GM21381 (cell line): ENCODE measurements around the gene CSNK1G1.
"Not testable (repeated sequence)": the region's sequence is repeated elsewhere in the genome, so short reads cannot be mapped to it uniquely, and the experiment has no call there.

ENCODE experiments used
- ATAC-seq: cut with Tn5 transposase; IDR thresholded peaks from one replicate; pipeline ENCODE4 v1.9.1; 2021; ENCODE audit warnings: mild to moderate bottlenecking, moderate library complexity; ENCODE audit not compliant: unreplicated experiment

CSNK1G1 gene

GRCh38 chr15:64246364-64247189, 109.4 kb downstream of the CSNK1G1 start:
- ATAC-seq, result peak; percentile 87

- no peak for ATAC-seq
These were observed 110.6 kb downstream of the CSNK1G1 start for GRCh38 chr15:64245405-64245804.

GRCh38 chr15:64237677-64238076, 118.3 kb downstream of the CSNK1G1 start:
- no peak for ATAC-seq

GRCh38 chr15:64236156-64236894, 119.6 kb downstream of the CSNK1G1 start:
- no peak for ATAC-seq

- no peak for ATAC-seq
These were observed 120.4 kb downstream of the CSNK1G1 start for GRCh38 chr15:64235552-64235951.

- no peak for ATAC-seq
These were observed 122.7 kb downstream of the CSNK1G1 start for GRCh38 chr15:64233299-64233698.

- ATAC-seq, result no peak
These were observed 123.6 kb downstream of the CSNK1G1 start for GRCh38 chr15:64232400-64232799.

GRCh38 chr15:64229129-64229724, 126.7 kb downstream of the CSNK1G1 start:
- ATAC-seq, result no peak

- no peak for ATAC-seq
These were observed 130.2 kb downstream of the CSNK1G1 start for GRCh38 chr15:64225804-64226203.

GRCh38 chr15:64224511-64224910, 131.5 kb downstream of the CSNK1G1 start:
- ATAC-seq, result no peak

- ATAC-seq, result no peak
These were observed 132.1 kb downstream of the CSNK1G1 start for GRCh38 chr15:64223882-64224281.

- no peak for ATAC-seq
These were observed 133.2 kb downstream of the CSNK1G1 start for GRCh38 chr15:64222573-64223366.

- ATAC-seq, result not testable (repeated sequence)
These were observed 134.1 kb downstream of the CSNK1G1 start for GRCh38 chr15:64221911-64222310.

- ATAC-seq, result not testable (repeated sequence)
These were observed 138.6 kb downstream of the CSNK1G1 start for GRCh38 chr15:64217429-64217750.

GRCh38 chr15:64216730-64217428, 139.1 kb downstream of the CSNK1G1 start:
- ATAC-seq, result no peak

- no peak for ATAC-seq
These were observed 139.8 kb downstream of the CSNK1G1 start for GRCh38 chr15:64216196-64216595.

- no peak for ATAC-seq
These were observed 142.3 kb downstream of the CSNK1G1 start for GRCh38 chr15:64213646-64214045.

- ATAC-seq, result no peak
These were observed 144.3 kb downstream of the CSNK1G1 start for GRCh38 chr15:64211696-64212095.

GRCh38 chr15:64210371-64210770, 145.6 kb downstream of the CSNK1G1 start:
- ATAC-seq, result no peak

- no peak for ATAC-seq
These were observed 146.2 kb downstream of the CSNK1G1 start for GRCh38 chr15:64209680-64210334.
